ENCODE measurements around the gene CWC15.
A peak's percentile ranks its signal among the peaks of the same experiment; 100 is the strongest.
"Not testable (repeated sequence)": the region's sequence is repeated elsewhere in the genome, so short reads cannot be mapped to it uniquely, and the experiment has no call there.

The CWC15 gene

DNA sequence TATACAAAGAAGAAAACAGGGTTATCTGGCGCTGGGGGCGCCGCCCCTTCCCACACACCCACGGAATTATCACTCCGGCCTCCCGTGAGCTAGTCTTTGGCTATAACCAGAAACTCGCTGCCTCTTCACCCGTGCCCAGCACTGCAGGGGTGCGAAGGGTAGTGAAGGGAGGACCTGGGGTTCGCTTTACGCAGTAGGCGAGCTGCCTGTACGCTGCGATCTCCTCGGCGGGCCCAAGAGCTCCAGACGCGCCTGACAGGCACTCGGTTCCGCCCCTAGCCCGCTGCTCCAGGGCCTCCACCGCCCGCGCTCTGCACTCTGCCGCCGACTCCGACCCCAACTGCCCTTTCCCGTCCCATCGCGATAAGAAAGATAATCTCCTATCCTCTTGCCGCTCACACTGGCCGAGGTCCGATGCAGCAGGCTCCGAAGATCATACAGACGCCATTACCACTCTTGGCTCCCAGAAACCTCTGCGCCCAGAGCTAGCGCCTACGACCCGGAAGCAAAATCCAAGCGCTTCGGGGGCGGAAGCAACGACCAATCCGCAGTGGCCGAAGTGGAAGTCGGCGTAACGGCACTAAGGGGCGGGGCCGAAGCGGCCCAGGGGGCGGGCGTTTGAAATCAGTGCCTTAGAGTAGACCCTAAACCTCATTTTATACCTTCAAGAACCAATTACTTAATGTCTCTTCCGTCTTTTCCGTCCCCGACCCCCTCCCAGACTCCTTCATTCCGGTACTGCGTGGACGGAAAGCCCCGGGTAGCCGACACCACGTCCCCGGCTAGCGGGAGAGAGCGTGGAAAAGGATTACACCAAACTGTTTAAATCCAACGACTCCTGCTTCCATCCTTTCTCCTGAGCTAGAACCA lies at the start of gene CWC15, which contains the start of gene KDM4D:
TSS of gene CWC15 (minus strand) at position 458 of the 870 bp plus-strand sequence. CDS start 1,371 bp downstream, outside the sequence.
TSS of gene KDM4D (plus strand) at position 611 of the 870 bp plus-strand sequence. CDS start 23,664 bp downstream, outside the sequence.
- DNase-seq (ENCODE audit: low read depth in 2 of 3, low spot score in 2 of 3), result peak; percentile 73 to 82 (median 80)

- not testable (repeated sequence) for DNase-seq (ENCODE audit: low read depth in 2 of 3, low spot score in 2 of 3)
These were observed 48.1 kb upstream of the CWC15 start for GRCh38 chr11:95021468-95021867.

DNA sequence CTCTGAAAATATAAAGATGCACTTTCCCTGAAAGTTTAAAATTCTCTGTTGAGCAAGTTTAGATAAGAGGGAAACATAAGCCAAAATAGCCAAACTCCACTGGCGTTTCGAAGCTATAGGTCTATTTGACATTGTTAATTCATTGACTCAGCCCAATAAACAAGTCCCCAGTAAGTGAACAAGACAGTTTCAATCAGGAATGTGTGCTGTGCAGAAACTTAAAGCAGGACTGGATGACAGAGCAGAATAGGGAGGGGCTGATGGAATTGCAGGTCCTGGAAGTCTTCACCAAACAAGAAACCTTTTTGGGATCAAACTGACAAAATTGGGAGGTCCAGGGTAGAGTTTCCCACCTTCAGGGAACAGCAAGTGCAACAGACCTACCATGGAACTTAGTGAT lies 42.8 kb upstream of the CWC15 start:
- DNase-seq (ENCODE audit: low read depth in 2 of 3, low spot score in 2 of 3), result no peak

GRCh38 chr11:95014184-95014821 lies 40.9 kb upstream of the CWC15 start:
- no peak for DNase-seq (ENCODE audit: low read depth in 2 of 3, low spot score in 2 of 3)

GRCh38 chr11:95011376-95011775 lies 38.0 kb upstream of the CWC15 start:
- DNase-seq (ENCODE audit: low read depth in 2 of 3, low spot score in 2 of 3), result no peak

- DNase-seq (ENCODE audit: low read depth in 2 of 3, low spot score in 2 of 3), result no peak
These were observed 32.3 kb upstream of the CWC15 start for GRCh38 chr11:95005642-95006041.

GRCh38 chr11:95003716-95004115 lies 30.4 kb upstream of the CWC15 start:
- no peak for DNase-seq (ENCODE audit: low read depth in 2 of 3, low spot score in 2 of 3)

DNA sequence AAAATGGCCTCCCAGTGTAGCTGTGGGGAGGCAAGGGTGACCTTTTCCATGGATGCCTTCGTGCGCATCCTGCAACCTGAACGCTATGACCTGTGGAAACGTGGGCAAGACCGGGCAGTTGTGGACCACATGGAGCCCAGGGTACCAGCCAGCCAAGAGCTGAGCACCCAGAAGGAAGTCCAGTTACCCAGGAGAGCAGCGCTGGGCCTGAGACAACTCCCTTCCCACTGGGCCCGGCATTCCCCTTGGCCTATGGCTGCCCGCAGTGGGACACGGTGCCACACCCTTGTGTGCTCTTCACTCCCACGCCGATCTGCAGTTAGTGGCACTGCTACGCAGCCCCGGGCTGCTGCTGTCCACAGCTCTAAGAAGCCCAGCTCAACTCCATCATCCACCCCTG lies 24.9 kb upstream of the CWC15 start:
- no peak for DNase-seq (ENCODE audit: low read depth in 2 of 3, low spot score in 2 of 3)

DNA sequence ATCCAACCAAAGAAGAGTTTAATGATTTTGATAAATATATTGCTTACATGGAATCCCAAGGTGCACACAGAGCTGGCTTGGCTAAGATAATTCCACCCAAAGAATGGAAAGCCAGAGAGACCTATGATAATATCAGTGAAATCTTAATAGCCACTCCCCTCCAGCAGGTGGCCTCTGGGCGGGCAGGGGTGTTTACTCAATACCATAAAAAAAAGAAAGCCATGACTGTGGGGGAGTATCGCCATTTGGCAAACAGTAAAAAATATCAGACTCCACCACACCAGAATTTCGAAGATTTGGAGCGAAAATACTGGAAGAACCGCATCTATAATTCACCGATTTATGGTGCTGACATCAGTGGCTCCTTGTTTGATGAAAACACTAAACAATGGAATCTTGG lies 24.1 kb upstream of the CWC15 start:
- DNase-seq (ENCODE audit: low read depth in 2 of 3, low spot score in 2 of 3), result no peak

DNA sequence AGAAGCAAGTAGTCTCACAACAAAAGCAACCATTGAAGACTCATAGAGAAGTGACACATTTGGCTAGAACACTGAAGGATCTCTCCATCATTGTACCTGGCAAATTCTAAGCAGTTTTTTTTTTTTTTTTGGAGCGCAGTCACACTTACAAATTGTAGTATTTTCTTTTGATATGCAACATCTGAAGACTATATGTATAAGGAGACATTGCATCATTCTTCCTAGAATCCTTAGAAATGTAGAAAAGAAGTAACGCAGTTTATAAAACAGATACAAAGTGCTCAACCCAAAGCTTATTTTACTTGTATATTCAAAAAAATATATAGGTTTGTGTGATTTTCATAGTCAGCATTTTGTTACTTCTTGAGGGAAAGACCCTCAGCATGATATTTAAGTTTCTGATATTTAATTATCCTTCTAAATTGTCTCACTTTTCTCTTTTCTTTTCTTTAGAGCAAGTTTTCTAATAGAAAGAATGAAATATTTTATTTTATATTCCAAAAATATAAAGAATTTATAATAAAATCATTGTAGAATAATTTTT lies 20.1 kb upstream of the CWC15 start:
- DNase-seq (ENCODE audit: low read depth in 2 of 3, low spot score in 2 of 3), result no peak

DNA sequence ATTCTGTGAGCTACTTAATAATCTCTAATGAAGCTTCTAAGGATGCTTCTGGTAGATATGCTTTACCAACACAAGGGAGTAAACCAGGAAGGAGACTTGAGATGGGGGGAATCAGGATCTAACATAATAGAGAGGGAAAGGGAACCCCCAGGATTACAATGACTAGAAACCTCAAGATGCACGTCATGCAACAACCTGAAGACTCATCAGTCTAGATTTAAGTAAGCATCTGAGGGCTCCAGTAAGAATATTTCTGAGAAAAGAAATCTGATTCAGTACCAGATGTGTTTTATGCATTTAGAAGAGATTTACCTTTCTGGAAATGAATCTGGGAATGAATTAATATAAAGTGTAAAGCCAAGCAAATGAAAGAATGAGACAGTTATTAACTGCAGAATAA lies 15.4 kb upstream of the CWC15 start:
- DNase-seq (ENCODE audit: low read depth in 2 of 3, low spot score in 2 of 3), result no peak

- DNase-seq (ENCODE audit: low read depth in 2 of 3, low spot score in 2 of 3), result no peak
These were observed 14.0 kb upstream of the CWC15 start for GRCh38 chr11:94987378-94987777.

DNA sequence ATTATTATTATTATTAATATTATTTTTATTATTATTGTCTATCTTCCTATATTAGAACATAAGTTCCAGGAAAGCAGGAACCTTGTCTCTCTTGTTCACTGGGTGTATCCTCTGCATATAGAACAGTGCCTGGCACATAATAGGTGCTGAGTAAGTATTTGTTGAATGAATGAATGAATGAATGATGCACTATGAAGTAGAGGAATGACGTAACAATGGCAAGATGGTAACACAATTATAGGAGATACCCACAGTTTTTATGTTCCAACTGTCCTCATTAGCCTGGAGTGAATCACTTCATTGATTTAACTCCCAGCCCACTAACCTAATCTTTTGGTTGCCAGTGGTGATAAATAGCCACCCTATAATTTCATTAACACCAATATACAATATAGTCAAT lies 2.2 kb upstream of the CWC15 start:
- no peak for DNase-seq (ENCODE audit: low read depth in 2 of 3, low spot score in 2 of 3)

GRCh38 chr11:94974178-94974577 lies 822 bp upstream of the CWC15 start:
- DNase-seq (ENCODE audit: low read depth in 2 of 3, low spot score in 2 of 3), result no peak

DNA sequence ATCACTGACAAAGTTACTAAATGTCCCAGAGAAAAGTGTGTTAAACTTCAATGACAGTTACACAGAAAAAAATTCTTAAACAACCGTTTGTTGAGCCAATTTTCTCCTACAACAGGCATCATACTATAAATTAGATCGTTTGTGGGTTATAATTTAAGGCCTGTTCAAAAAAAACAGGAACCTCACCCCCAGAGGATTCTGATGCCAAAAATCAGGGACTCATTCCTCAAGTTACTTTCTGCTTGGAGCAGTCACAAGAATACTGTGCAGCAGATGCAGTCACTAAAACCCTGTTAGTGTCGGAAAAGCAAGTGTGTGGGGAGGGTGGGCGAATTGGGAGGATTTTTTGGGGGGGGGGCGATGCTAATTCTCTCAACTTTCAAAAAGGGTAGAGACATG lies 657 bp downstream of the CWC15 start:
- no peak for DNase-seq (ENCODE audit: low read depth in 2 of 3, low spot score in 2 of 3)

- DNase-seq (ENCODE audit: low read depth in 2 of 3, low spot score in 2 of 3), result no peak
These were observed 4.9 kb downstream of the CWC15 start for GRCh38 chr11:94968334-94968958.

DNA sequence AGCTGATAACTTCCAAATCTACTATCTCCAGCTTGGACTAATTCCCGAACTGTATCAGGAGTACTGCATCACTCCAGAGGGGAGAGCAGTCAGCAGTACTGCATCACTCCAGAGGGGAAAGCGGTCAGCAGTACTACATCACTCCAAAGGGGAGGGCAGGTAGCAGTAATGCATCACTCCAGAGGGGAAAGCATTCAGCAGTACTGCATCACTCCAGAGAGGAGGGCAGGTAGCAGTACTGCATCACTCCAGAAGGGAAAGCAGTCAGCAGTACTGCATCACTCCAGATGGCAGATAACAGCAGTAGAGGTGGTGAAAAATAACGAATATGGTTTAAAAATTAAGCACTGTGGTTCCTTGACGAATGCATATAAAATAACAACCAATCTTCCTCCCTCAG lies 8.4 kb downstream of the CWC15 start:
- DNase-seq (ENCODE audit: low read depth in 2 of 3, low spot score in 2 of 3), result no peak

DNA sequence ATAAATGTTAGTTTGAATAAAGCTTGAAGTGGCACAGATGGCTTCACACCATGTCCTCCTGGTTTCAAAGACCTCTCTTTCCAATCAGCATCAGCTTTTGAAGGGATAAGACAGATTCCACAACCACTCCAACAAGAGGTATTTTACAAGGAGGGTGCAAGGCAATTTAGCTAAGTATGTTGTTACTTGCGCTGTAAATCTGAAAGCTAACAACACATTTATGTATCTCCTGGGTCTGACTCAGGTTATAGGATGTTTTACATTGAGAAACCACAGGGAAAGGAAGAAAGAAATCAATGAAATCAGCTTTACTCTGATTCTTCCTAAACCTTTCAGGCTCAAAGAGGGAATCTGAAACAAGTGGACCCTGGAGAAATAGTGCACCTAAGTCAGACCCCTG lies 12.1 kb downstream of the CWC15 start:
- no peak for DNase-seq (ENCODE audit: low read depth in 2 of 3, low spot score in 2 of 3)

- DNase-seq (ENCODE audit: low read depth in 2 of 3, low spot score in 2 of 3), result no peak
These were observed 12.9 kb downstream of the CWC15 start for GRCh38 chr11:94960488-94960887.

GRCh38 chr11:94959179-94959578 lies 14.2 kb downstream of the CWC15 start:
- DNase-seq (ENCODE audit: low read depth in 2 of 3, low spot score in 2 of 3), result no peak

DNA sequence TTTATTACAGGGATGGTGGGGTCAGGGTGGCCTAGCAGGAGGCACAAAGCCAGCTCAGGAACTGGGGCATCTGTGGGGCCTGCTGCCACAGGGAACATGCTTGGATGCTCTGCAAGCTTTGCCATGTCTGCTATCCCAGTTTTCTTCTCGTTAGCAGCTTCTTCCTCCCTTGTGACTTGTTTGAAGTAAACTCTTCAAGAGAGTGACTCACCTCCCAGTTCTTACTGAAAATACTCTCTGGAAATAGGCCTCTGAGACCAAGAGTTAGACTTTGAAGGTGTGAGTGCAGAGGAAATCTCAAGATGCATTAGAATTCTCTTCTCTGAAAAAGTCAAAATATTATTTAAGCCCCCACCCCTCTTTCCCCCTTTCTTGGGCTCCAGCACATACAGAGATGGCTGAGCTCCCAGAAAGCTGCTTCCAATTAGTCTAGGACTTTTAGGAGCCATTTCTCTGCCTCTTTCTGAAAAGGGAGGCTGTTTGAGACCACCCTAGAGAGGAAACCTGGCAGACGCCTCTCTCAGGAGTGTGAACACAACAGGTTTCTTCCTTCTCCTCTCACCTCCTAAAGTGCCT lies 15.1 kb downstream of the CWC15 start:
- DNase-seq (ENCODE audit: low read depth in 2 of 3, low spot score in 2 of 3), result no peak

All from activated CD8-positive, alpha-beta memory T cell treated with anti-CD3 and anti-CD28 coated beads for 48 hours (primary cell).